GM18507 (cell line): ENCODE data around the gene NMNAT1.
A peak's percentile ranks its signal among the peaks of the same experiment; 100 is the strongest.
"Not testable (repeated sequence)": the region's sequence is repeated elsewhere in the genome, so short reads cannot be mapped to it uniquely, and the experiment has no call there.

ENCODE experiments used
- DNase-seq: peaks from one replicate; pipeline ENCODE4 v3.0.0; 2011; ENCODE audit warnings: low read depth; ENCODE audit not compliant: insufficient read length; ENCODE audit errors: extremely low spot score
- FAIRE-seq: peaks from 2 replicates; lab custom pipeline; 2011; peaks lifted over from hg19 to GRCh38; lab: Jason Lieb, UNC

The NMNAT1 gene

GRCh38 chr1:10001016-10001665 lies 57.9 kb downstream of the NMNAT1 start:
- DNase-seq (no peak), FAIRE-seq (no peak)

GRCh38 chr1:10005248-10005647 lies 62.0 kb downstream of the NMNAT1 start:
- not testable (repeated sequence) for FAIRE-seq, DNase-seq

- FAIRE-seq, result no peak
- DNase-seq, result no peak
Observed at GRCh38 chr1:10007169-10007568, 63.9 kb downstream of the NMNAT1 start.

GRCh38 chr1:10014016-10014415 lies 70.7 kb downstream of the NMNAT1 start:
- FAIRE-seq, result no peak

GRCh38 chr1:10019561-10019960 lies 76.3 kb downstream of the NMNAT1 start:
- FAIRE-seq, result no peak

More at GRCh38 chr1:10014016-10014415, 70.7 kb downstream of the NMNAT1 start:
- no peak for DNase-seq

GRCh38 chr1:10020086-10020485 lies 76.8 kb downstream of the NMNAT1 start:
- FAIRE-seq (no peak), DNase-seq (no peak)

More at GRCh38 chr1:10019561-10019960, 76.3 kb downstream of the NMNAT1 start:
- no peak for DNase-seq

GRCh38 chr1:10020678-10021077 lies 77.4 kb downstream of the NMNAT1 start:
- DNase-seq, FAIRE-seq: not testable (repeated sequence)

GRCh38 chr1:10021992-10022391 lies 78.7 kb downstream of the NMNAT1 start:
- DNase-seq, FAIRE-seq: not testable (repeated sequence)

GRCh38 chr1:10022656-10023055 lies 79.4 kb downstream of the NMNAT1 start:
- DNase-seq (no peak), FAIRE-seq (no peak)

GRCh38 chr1:10025354-10025753 lies 82.1 kb downstream of the NMNAT1 start:
- DNase-seq (no peak), FAIRE-seq (no peak)

GRCh38 chr1:10027027-10027426 lies 83.8 kb downstream of the NMNAT1 start:
- DNase-seq (no peak), FAIRE-seq (no peak)

GRCh38 chr1:10028956-10029500 lies 85.8 kb downstream of the NMNAT1 start:
- FAIRE-seq, DNase-seq: not testable (repeated sequence)

- DNase-seq, result no peak
- FAIRE-seq, result no peak
Observed at GRCh38 chr1:10031461-10031860, 88.2 kb downstream of the NMNAT1 start.

- DNase-seq (peak; percentile 96), FAIRE-seq (peak; percentile 95)
Observed at GRCh38 chr1:10032590-10033358, 89.5 kb downstream of the NMNAT1 start, which contains the start of gene UBE4B. UBE4B (plus strand) TSS chr1:10032958; CDS start chr1:10033671, 713 bp downstream.

- FAIRE-seq, result no peak
- DNase-seq, result no peak
Observed at GRCh38 chr1:10033359-10033845, 90.1 kb downstream of the NMNAT1 start.
